T-helper 1 cell treated with Interleukin-12 subunit alpha and Interleukin-12 subunit beta and Interleukin-4 antibody, amounts not matched to agents 30 μg/mL and 1 μg/mL, for 36 hours (primary cell): ENCODE measurements around the gene SLC25A13.

Experiments used
- H3K27ac Mint-ChIP-seq: one replicate; pipeline ENCODE4 v1.8.0; 2021; ENCODE audit warnings: mild to moderate bottlenecking, mixed read lengths
- H3K27me3 Mint-ChIP-seq: one replicate; pipeline ENCODE4 v1.8.0; 2021; ENCODE audit warnings: low read depth, mixed read lengths
- H3K36me3 Mint-ChIP-seq: one replicate; pipeline ENCODE4 v1.8.0; 2021; ENCODE audit warnings: low read depth, mixed read lengths
- H3K4me1 Mint-ChIP-seq: one replicate; pipeline ENCODE4 v1.8.0; 2021; ENCODE audit warnings: low read depth, mixed read lengths
- H3K4me3 Mint-ChIP-seq: one replicate; pipeline ENCODE4 v1.8.0; 2021; ENCODE audit warnings: mild to moderate bottlenecking, moderate library complexity, mixed read lengths
- H3K9me3 Mint-ChIP-seq: one replicate; pipeline ENCODE4 v1.8.0; 2021; ENCODE audit warnings: mixed read lengths

The SLC25A13 gene

GRCh38 chr7:96200740-96201139 lies 121.2 kb downstream of the SLC25A13 start:
- H3K4me3 Mint-ChIP-seq, result no peak overlapping the region
- H3K36me3 Mint-ChIP-seq, result no peaks in the 10 kb centered on the region
- H3K9me3 Mint-ChIP-seq, result peaks cover 4% of the 10 kb centered on the region
- H3K27me3 Mint-ChIP-seq, result no peaks in the 10 kb centered on the region
- H3K27ac Mint-ChIP-seq, result no peak overlapping the region
- H3K4me1 Mint-ChIP-seq, result no peaks in the 10 kb centered on the region

DNA sequence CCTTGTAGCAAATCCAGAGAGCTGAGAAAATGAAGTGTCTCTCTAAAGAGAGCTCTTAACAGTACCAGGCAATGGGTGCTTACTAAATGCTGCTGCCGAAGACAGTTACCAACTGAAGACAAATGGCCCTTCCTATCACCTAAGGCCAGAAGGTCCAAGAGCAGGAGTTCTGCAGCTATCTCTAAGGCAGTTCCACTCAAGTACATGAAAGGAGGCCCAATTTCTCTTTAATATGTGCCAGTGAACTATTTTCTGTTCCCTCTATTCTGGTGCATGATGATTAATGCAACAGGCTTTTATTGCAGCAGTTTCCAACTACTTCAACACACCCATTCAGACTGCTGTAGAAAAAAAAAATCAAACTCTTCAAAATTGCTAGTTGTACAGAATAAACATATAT lies 122.5 kb downstream of the SLC25A13 start:
- Mint-ChIP-seq H3K4me1 (no peaks in the 10 kb centered on the region), H3K4me3 (no peak overlapping the region), H3K27ac (no peak overlapping the region), H3K9me3 (peaks cover 4% of the 10 kb centered on the region), H3K27me3 (no peaks in the 10 kb centered on the region), H3K36me3 (no peaks in the 10 kb centered on the region)

GRCh38 chr7:96198047-96198636 lies 123.8 kb downstream of the SLC25A13 start:
- peaks cover 4% of the 10 kb centered on the region for H3K9me3 Mint-ChIP-seq
- H3K27me3 Mint-ChIP-seq, result no peaks in the 10 kb centered on the region
- H3K36me3 Mint-ChIP-seq, result no peaks in the 10 kb centered on the region
- H3K27ac Mint-ChIP-seq, result no peak overlapping the region
- no peak overlapping the region for H3K4me3 Mint-ChIP-seq
- H3K4me1 Mint-ChIP-seq, result no peaks in the 10 kb centered on the region

GRCh38 chr7:96196676-96197075 lies 125.2 kb downstream of the SLC25A13 start:
- Mint-ChIP-seq H3K27ac (no peak overlapping the region), H3K27me3 (no peaks in the 10 kb centered on the region), H3K36me3 (peaks cover 2% of the 10 kb centered on the region), H3K4me1 (no peaks in the 10 kb centered on the region), H3K4me3 (no peak overlapping the region), H3K9me3 (no peaks in the 10 kb centered on the region)

DNA sequence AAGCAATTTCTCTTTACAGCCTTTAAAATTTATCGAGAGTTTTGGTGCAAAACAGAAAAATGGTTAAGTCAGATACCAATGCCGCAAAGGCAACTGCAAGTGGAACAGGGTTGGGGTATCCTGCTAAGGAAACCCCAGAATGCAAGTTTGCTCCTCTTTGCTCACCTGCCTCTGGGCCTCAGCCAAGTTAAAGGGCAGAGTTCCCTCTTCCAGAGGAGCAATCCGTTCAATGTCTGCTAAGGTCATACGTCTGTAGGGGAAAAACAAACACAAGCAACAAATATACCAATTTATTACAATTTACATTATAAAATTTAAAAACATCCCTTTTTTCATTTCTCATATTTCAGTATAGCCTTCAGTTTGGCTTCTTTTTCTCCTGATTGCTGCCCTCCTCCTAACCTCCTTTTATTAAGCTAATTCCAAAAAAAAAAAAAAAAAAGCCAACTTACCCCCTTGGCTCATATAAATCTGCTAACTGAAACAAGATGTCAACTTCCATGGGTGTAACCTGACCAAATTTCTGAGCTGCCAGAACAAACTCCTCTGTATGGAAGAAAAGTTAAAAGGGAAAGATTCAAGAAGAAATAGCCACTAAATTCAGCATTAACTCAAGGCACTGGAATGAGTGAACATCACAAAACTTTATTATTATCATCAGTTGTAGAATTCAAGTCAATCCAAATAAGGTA lies 132.6 kb downstream of the SLC25A13 start:
- no peak overlapping the region for H3K27ac Mint-ChIP-seq
- H3K4me3 Mint-ChIP-seq, result no peak overlapping the region
- H3K36me3 Mint-ChIP-seq, result peaks cover 7% of the 10 kb centered on the region
- no peaks in the 10 kb centered on the region for H3K9me3 Mint-ChIP-seq
- no peaks in the 10 kb centered on the region for H3K4me1 Mint-ChIP-seq
- no peaks in the 10 kb centered on the region for H3K27me3 Mint-ChIP-seq

DNA sequence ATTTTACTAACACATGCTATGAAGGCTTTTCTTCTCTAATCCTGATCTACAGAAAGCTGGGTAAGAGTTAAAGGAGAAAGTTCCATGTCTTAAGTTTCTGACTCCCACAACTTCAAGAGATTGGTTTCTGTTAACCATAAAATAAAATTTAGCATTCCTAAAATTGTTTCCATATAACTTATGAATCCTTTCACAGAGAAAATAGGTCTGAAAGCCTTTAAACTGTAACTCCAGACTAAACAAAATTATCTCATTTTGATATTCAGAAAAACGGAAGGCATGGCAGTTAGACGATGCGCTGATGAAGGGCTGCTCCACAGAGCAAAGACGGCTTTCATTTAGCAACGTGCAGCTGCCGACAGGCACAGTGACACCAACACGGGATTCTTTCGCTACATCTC lies 133.3 kb downstream of the SLC25A13 start:
- Mint-ChIP-seq H3K9me3 (no peaks in the 10 kb centered on the region), H3K27ac (no peak overlapping the region), H3K36me3 (peaks cover 10% of the 10 kb centered on the region), H3K27me3 (no peaks in the 10 kb centered on the region), H3K4me3 (no peak overlapping the region), H3K4me1 (no peaks in the 10 kb centered on the region)

GRCh38 chr7:96188174-96188581 lies 133.7 kb downstream of the SLC25A13 start:
- Mint-ChIP-seq H3K4me3 (no peak overlapping the region), H3K27ac (no peak overlapping the region), H3K4me1 (no peaks in the 10 kb centered on the region), H3K36me3 (peaks cover 10% of the 10 kb centered on the region), H3K27me3 (no peaks in the 10 kb centered on the region), H3K9me3 (no peaks in the 10 kb centered on the region)

DNA sequence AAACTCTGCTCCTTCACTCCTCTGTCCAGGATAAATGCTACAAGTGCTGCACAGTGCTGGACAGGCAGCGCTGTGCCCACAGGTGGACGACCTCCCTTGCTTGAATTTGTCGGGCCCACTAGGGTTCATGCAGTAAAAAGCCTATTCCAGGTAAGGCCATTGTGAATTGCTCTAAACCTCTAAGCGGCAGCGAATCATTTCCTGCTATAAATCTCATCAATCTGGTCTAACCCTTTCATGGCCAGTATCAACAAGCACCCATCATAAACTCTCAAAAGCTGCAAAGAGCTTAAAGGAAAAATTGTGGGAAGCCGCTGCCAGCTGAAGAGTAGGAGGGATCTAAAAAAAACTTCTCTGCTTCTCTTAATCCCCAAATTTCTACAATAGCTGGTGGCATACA lies 134.2 kb downstream of the SLC25A13 start:
- Mint-ChIP-seq H3K27ac (no peak overlapping the region), H3K27me3 (no peaks in the 10 kb centered on the region), H3K4me1 (no peaks in the 10 kb centered on the region), H3K4me3 (no peak overlapping the region), H3K36me3 (peaks cover 10% of the 10 kb centered on the region), H3K9me3 (no peaks in the 10 kb centered on the region)

GRCh38 chr7:96184783-96185182 lies 137.1 kb downstream of the SLC25A13 start:
- H3K4me3 Mint-ChIP-seq, result no peak overlapping the region
- no peaks in the 10 kb centered on the region for H3K27me3 Mint-ChIP-seq
- H3K4me1 Mint-ChIP-seq, result no peaks in the 10 kb centered on the region
- no peaks in the 10 kb centered on the region for H3K9me3 Mint-ChIP-seq
- peaks cover 5% of the 10 kb centered on the region for H3K36me3 Mint-ChIP-seq
- no peak overlapping the region for H3K27ac Mint-ChIP-seq

DNA sequence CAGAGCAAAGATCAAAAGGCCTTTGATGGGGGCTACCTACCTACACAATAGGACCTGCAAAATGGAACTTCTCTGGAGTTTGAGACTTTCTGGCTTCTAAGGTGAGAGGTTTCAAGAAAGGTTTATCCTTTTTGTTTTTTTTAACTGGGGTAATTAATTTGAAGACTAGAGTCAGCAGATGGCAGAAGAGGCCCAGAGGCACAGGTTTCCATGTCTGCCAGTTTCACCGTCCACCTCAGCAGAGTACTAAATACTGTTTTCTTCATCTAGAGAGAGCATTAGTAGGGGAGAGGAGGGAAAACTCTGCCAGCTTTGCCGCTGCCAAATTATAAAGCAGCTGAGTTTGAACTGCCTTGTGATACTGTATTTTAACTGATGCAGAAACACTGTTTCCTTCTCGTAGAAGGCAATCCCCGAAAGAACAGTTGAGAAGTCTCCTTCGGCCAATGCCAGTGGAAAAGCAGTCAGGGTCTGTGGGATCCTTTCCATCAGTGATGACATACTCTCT lies 138.7 kb downstream of the SLC25A13 start:
- no peak overlapping the region for H3K4me3 Mint-ChIP-seq
- H3K36me3 Mint-ChIP-seq, result peaks cover 3% of the 10 kb centered on the region
- H3K4me1 Mint-ChIP-seq, result no peaks in the 10 kb centered on the region

DNA sequence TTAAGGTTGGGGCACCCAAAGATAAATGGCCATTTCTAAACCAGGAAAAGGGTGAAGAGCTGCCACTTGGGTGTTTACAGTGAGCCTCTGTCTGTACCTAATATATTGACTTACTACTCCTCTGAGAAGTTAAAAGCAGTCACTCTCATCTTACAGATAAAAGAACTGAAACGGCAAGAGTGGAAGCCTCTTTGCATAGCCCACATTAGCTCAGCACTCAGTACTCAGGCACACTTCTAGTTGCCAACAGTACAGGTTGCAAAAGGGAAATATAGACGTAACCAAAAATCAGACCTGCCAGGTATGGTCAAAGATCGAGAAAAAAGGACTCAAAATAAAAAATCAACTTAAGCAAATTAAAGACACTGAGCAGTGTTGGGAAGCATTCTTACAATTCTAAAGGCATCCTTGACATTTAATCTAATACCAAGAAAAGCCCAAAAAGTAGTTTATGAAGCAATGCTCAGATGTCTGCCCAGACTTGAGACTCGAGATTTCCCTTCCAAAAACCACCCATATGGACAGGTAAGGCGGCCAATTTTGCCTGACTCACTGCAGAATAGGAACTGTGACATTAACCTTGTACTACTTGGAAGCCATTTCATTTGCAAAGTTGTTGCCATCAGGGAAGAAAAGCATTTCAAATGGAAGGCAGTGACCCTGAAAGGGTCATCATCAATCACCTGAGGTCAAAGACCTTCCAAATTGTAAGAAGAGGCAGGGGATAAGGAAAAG lies 139.3 kb downstream of the SLC25A13 start:
- H3K27ac Mint-ChIP-seq, result no peak overlapping the region
- H3K9me3 Mint-ChIP-seq, result no peaks in the 10 kb centered on the region
- no peak overlapping the region for H3K4me3 Mint-ChIP-seq
- peaks cover 4% of the 10 kb centered on the region for H3K36me3 Mint-ChIP-seq
- H3K4me1 Mint-ChIP-seq, result no peaks in the 10 kb centered on the region
- no peaks in the 10 kb centered on the region for H3K27me3 Mint-ChIP-seq

More for the DNA sequence above, 138.7 kb downstream of the SLC25A13 start:
- no peaks in the 10 kb centered on the region for H3K27me3 Mint-ChIP-seq
- H3K27ac Mint-ChIP-seq, result no peak overlapping the region
- H3K9me3 Mint-ChIP-seq, result no peaks in the 10 kb centered on the region

GRCh38 chr7:96181174-96181573 lies 140.7 kb downstream of the SLC25A13 start:
- H3K4me1 Mint-ChIP-seq, result no peaks in the 10 kb centered on the region
- H3K36me3 Mint-ChIP-seq, result peaks cover 5% of the 10 kb centered on the region
- no peak overlapping the region for H3K4me3 Mint-ChIP-seq
- no peak overlapping the region for H3K27ac Mint-ChIP-seq
- H3K27me3 Mint-ChIP-seq, result no peaks in the 10 kb centered on the region
- H3K9me3 Mint-ChIP-seq, result no peaks in the 10 kb centered on the region

DNA sequence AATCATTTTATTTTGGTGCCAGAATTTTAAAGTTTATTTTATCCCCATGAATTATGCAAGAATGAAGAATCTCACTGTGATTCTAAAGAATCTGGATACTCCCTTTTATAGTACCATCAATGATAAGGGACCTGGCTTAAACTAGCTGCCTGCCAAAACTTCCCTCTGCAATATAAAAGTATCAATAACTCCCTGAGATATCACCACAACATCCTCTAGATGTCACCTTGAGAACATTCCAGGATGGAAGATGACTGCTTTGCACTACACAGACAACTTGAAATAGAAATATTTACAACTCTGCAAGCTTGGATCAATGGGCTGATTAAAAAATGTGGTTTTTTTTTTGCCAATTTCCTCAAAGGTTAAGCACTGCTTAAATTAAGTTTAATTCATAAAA lies 142.1 kb downstream of the SLC25A13 start:
- Mint-ChIP-seq H3K9me3 (no peaks in the 10 kb centered on the region), H3K36me3 (peaks cover 5% of the 10 kb centered on the region), H3K4me3 (no peak overlapping the region), H3K27ac (no peak overlapping the region), H3K27me3 (no peaks in the 10 kb centered on the region), H3K4me1 (no peaks in the 10 kb centered on the region)

- Mint-ChIP-seq H3K27me3 (no peaks in the 10 kb centered on the region), H3K4me1 (no peaks in the 10 kb centered on the region), H3K27ac (no peak overlapping the region), H3K9me3 (no peaks in the 10 kb centered on the region), H3K4me3 (no peak overlapping the region), H3K36me3 (peaks cover 5% of the 10 kb centered on the region)
Observed at GRCh38 chr7:96179341-96179740, 142.6 kb downstream of the SLC25A13 start.

- Mint-ChIP-seq H3K27ac (no peak overlapping the region), H3K4me1 (no peaks in the 10 kb centered on the region), H3K9me3 (no peaks in the 10 kb centered on the region), H3K4me3 (no peak overlapping the region), H3K27me3 (no peaks in the 10 kb centered on the region), H3K36me3 (peaks cover 2% of the 10 kb centered on the region)
Observed at GRCh38 chr7:96178581-96178980, 143.3 kb downstream of the SLC25A13 start.
